Activated naive CD8-positive, alpha-beta T cell (primary cell): ENCODE data around the gene PALLD.

Experiments used
- H3K27ac Mint-ChIP-seq: one replicate; pipeline ENCODE4 v1.8.0; 2021; ENCODE audit warnings: mixed read lengths
- H3K27me3 Mint-ChIP-seq: one replicate; pipeline ENCODE4 v1.8.0; 2021; ENCODE audit warnings: mixed read lengths
- H3K36me3 Mint-ChIP-seq: one replicate; pipeline ENCODE4 v1.8.0; 2021; ENCODE audit warnings: mixed read lengths
- H3K4me1 Mint-ChIP-seq: one replicate; pipeline ENCODE4 v1.8.0; 2021; ENCODE audit warnings: low read depth, mixed read lengths
- H3K4me3 Mint-ChIP-seq: one replicate; pipeline ENCODE4 v1.8.0; 2021; ENCODE audit warnings: mild to moderate bottlenecking, mixed read lengths
- H3K9me3 Mint-ChIP-seq: one replicate; pipeline ENCODE4 v1.8.0; 2021; ENCODE audit warnings: low read depth, mixed read lengths

Gene PALLD

GRCh38 chr4:168877511-168878491, 380.9 kb downstream of the PALLD start:
- H3K4me1 Mint-ChIP-seq, result peaks cover 3% of the 10 kb centered on the region
- peaks cover 48% of the 10 kb centered on the region for H3K27me3 Mint-ChIP-seq
- H3K27ac Mint-ChIP-seq, result no peak overlapping the region
- H3K4me3 Mint-ChIP-seq, result peak overlapping the region; percentile 87
- H3K9me3 Mint-ChIP-seq, result no peaks in the 10 kb centered on the region
- no peaks in the 10 kb centered on the region for H3K36me3 Mint-ChIP-seq

- Mint-ChIP-seq H3K4me3 (peak overlapping the region; percentile 87), H3K4me1 (peaks cover 3% of the 10 kb centered on the region), H3K36me3 (no peaks in the 10 kb centered on the region), H3K27me3 (peaks cover 46% of the 10 kb centered on the region), H3K27ac (no peak overlapping the region), H3K9me3 (no peaks in the 10 kb centered on the region)
These were observed 381.8 kb downstream of the PALLD start for GRCh38 chr4:168878623-168879022.

DNA sequence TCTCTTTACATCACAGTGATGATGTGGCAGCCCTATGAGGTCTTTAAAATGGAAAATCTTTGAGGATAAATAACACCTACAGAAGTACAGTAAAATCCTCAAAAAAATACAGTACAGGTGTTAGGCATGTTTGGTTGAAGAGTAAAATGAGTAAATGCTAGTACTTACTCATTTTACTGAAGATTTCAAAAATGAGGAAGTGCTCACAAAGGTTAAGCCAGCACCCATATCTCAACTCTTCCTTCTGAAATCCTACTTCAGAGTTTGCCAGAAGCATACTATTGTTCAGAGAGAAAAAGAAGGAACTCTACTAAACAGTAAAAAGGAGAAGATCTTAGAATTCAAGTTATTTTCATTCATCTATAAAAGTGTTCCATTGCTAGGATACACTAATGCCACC, 382.3 kb downstream of the PALLD start:
- H3K27ac Mint-ChIP-seq, result no peak overlapping the region
- H3K9me3 Mint-ChIP-seq, result no peaks in the 10 kb centered on the region
- peak overlapping the region; percentile 87 for H3K4me3 Mint-ChIP-seq
- peaks cover 3% of the 10 kb centered on the region for H3K4me1 Mint-ChIP-seq
- no peaks in the 10 kb centered on the region for H3K36me3 Mint-ChIP-seq
- H3K27me3 Mint-ChIP-seq, result peaks cover 44% of the 10 kb centered on the region

DNA sequence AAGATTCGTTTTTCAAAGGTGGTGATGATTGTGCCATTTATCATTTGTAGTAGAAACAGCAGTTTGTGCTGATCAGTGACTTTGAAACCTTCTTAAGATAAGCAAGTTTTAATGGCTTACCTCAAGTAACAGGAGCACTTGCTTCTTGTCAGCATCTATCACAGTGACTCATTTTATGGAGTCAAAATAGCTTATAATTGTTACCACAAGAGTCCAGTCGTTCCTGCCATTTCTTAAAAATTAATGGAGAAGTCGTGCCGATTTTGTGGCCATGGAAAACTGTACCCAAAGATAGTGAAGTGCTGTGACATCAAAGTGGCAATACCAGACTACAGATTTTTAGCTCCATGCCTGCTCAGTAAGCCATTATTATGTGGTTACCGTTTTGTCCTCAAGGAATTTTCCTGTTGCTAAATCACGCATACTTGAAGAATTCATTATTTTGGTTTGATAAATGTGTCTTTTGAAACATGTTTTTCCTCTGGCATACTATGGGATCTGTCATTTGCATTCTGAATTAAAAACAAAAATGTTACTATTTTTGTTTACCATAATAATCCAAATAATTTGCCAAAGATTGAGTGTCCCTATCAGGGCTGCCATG, 383.3 kb downstream of the PALLD start:
- H3K36me3 Mint-ChIP-seq, result no peaks in the 10 kb centered on the region
- H3K9me3 Mint-ChIP-seq, result no peaks in the 10 kb centered on the region
- peaks cover 3% of the 10 kb centered on the region for H3K4me1 Mint-ChIP-seq
- no peak overlapping the region for H3K4me3 Mint-ChIP-seq
- no peak overlapping the region for H3K27ac Mint-ChIP-seq
- peaks cover 42% of the 10 kb centered on the region for H3K27me3 Mint-ChIP-seq

- H3K36me3 Mint-ChIP-seq, result no peaks in the 10 kb centered on the region
- peaks cover 35% of the 10 kb centered on the region for H3K27me3 Mint-ChIP-seq
- H3K4me3 Mint-ChIP-seq, result no peak overlapping the region
- no peak overlapping the region for H3K27ac Mint-ChIP-seq
- H3K9me3 Mint-ChIP-seq, result no peaks in the 10 kb centered on the region
- peaks cover 3% of the 10 kb centered on the region for H3K4me1 Mint-ChIP-seq
These were observed 384.2 kb downstream of the PALLD start for GRCh38 chr4:168880811-168881595.

- no peaks in the 10 kb centered on the region for H3K9me3 Mint-ChIP-seq
- peaks cover 27% of the 10 kb centered on the region for H3K27me3 Mint-ChIP-seq
- H3K4me1 Mint-ChIP-seq, result peaks cover 3% of the 10 kb centered on the region
- no peak overlapping the region for H3K4me3 Mint-ChIP-seq
- H3K27ac Mint-ChIP-seq, result no peak overlapping the region
- H3K36me3 Mint-ChIP-seq, result no peaks in the 10 kb centered on the region
These were observed 385.0 kb downstream of the PALLD start for GRCh38 chr4:168881781-168882420.

- Mint-ChIP-seq H3K4me1 (peaks cover 3% of the 10 kb centered on the region), H3K27me3 (peaks cover 21% of the 10 kb centered on the region), H3K36me3 (no peaks in the 10 kb centered on the region), H3K4me3 (no peak overlapping the region), H3K27ac (no peak overlapping the region), H3K9me3 (no peaks in the 10 kb centered on the region)
These were observed 385.9 kb downstream of the PALLD start for GRCh38 chr4:168882650-168883233.

GRCh38 chr4:168883513-168883912, 386.7 kb downstream of the PALLD start:
- Mint-ChIP-seq H3K4me3 (no peak overlapping the region), H3K4me1 (no peaks in the 10 kb centered on the region), H3K27ac (no peak overlapping the region), H3K27me3 (peaks cover 18% of the 10 kb centered on the region), H3K36me3 (no peaks in the 10 kb centered on the region), H3K9me3 (no peaks in the 10 kb centered on the region)

DNA sequence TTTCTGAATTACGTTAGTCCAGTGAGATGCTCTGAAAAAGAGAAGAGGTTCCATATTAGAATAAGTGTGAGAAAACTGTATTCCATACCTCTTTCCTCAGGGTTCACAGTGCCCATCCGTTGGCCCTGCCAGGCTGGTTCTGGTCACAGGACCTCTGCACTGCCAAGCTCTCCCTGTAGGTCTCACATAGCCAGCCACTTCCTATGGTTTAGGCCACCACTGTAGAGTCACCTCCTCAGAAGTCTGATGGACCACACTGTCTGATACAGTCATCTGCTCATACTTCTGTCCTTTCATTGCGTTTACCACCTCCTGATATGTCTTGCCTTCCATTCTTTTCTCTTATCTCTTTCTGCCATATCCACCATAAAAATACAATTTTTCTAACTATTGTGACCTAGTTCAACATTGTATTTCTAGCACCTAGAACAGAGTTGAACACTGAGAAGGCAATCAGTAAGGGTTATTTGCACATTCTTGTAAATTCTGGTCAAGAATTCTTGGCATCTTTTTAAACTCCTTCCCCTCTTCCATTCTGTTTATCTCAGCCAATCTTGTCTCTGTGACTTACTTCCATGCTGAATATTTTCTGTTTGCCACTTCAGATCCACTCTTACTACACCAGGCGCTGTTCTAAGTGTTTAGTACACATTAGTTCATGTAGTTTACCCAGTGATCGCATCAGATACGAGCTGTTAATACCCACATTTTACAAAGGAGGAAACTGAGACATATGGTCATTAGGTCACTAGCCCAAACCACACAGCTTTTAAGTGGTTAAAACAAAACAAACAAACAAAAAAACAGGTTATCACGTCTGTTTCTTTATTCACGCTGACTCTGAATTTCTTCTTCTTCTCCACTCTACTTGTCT, 387.6 kb downstream of the PALLD start:
- no peaks in the 10 kb centered on the region for H3K4me1 Mint-ChIP-seq
- H3K27ac Mint-ChIP-seq, result no peak overlapping the region
- H3K4me3 Mint-ChIP-seq, result no peak overlapping the region
- H3K9me3 Mint-ChIP-seq, result no peaks in the 10 kb centered on the region
- peaks cover 2% of the 10 kb centered on the region for H3K36me3 Mint-ChIP-seq
- peaks cover 10% of the 10 kb centered on the region for H3K27me3 Mint-ChIP-seq

DNA sequence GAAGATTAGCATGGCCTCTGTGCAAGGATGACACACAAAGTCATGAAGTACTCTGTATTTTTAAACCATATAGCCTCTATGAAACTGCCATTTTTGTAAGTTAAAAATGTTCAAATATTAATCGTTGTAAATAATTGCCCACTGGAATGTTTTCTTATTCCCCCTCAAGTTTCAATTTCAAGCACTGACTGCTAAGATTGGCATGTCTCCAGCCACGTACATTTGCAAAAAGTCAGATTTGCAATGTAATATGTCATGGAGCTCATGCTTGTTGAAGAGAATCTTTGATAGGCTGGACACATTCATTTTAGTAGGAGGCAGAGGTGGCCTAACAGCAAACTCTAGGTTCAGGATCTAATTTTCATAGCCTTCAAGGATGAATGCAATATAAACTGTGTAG, 388.5 kb downstream of the PALLD start:
- Mint-ChIP-seq H3K9me3 (no peaks in the 10 kb centered on the region), H3K4me1 (no peaks in the 10 kb centered on the region), H3K27ac (no peak overlapping the region), H3K36me3 (peaks cover 3% of the 10 kb centered on the region), H3K4me3 (no peak overlapping the region), H3K27me3 (peaks cover 7% of the 10 kb centered on the region)

- Mint-ChIP-seq H3K27ac (no peak overlapping the region), H3K9me3 (no peaks in the 10 kb centered on the region), H3K4me3 (no peak overlapping the region), H3K4me1 (no peaks in the 10 kb centered on the region), H3K36me3 (peaks cover 5% of the 10 kb centered on the region), H3K27me3 (peaks cover 4% of the 10 kb centered on the region)
These were observed 389.5 kb downstream of the PALLD start for GRCh38 chr4:168886351-168886750.

DNA sequence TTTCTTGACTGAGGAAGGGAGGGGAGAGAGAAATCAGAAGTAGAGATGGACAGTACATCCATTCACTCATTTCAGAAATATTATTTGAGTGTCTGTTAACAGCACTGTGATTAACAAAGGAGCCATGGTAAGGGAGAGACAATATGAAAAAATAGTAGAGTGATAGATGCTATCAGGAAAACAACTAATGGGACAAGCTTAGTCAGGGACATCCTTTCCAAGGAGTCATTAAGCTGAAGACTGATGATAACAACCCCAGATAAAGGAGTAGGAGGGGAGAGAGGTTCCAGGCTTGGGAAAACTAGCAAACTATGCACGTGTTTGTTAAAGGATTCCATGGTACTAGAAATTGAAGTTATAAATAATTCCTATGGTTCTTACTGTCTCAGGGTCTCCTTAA, 391.0 kb downstream of the PALLD start:
- no peak overlapping the region for H3K27ac Mint-ChIP-seq
- H3K4me1 Mint-ChIP-seq, result no peaks in the 10 kb centered on the region
- peaks cover 9% of the 10 kb centered on the region for H3K36me3 Mint-ChIP-seq

DNA sequence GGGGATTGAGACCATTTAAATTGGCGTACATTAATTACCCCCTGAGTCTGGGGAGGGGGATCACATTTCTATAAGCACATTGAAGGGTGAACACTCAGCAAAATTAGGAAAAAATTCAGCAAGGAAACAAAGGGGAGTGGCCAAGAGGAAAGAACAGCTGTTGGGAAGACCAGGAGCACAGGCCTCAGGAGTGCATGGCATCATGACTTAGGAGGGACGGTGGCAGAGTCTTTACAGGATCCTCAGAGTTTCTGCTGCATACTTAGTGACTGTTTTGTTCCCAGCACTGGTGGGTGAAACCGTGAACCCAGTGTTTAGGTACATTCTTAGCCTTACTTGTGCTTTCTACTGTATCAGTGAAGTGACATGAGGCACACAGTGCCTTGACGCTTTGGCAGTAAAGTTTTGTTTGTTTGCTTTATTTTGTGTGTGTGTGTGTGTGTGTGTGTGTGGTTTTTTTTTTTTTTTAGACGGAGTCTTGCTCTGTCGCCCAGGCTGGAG, 391.9 kb downstream of the PALLD start:
- H3K4me3 Mint-ChIP-seq, result no peak overlapping the region
- no peaks in the 10 kb centered on the region for H3K27me3 Mint-ChIP-seq
- H3K9me3 Mint-ChIP-seq, result no peaks in the 10 kb centered on the region
- no peak overlapping the region for H3K27ac Mint-ChIP-seq
- peaks cover 11% of the 10 kb centered on the region for H3K36me3 Mint-ChIP-seq
- H3K4me1 Mint-ChIP-seq, result no peaks in the 10 kb centered on the region

More for the DNA sequence above, 391.0 kb downstream of the PALLD start:
- H3K27me3 Mint-ChIP-seq, result no peaks in the 10 kb centered on the region
- H3K9me3 Mint-ChIP-seq, result no peaks in the 10 kb centered on the region
- H3K4me3 Mint-ChIP-seq, result no peak overlapping the region
